ENCODE results near the gene DOCK7. TPM values are rescaled to one million over a fixed set of nuclear protein-coding genes. Genes with fewer than 3 reads are reported as not detected.

Gene DOCK7
- total and polyA plus RNA-seq, 7 donors = 6.5 to 54.8 (median 32.4) TPM

GRCh38 chr1:62561306-62561705, 126.9 kb downstream of the DOCK7 start:
- peaks cover 0 to 24% (median 0%) of the 10 kb centered on the region in 4 donors for H3K36me3 ChIP-seq
- no peak for DNase-seq
- no peaks in the 10 kb centered on the region for H3K4me1 ChIP-seq
- 93 to 95% methylated on average over 2 of the region's 2 CpGs for WGBS, 2 donors
- TF ChIP-seq, protein P1, sequence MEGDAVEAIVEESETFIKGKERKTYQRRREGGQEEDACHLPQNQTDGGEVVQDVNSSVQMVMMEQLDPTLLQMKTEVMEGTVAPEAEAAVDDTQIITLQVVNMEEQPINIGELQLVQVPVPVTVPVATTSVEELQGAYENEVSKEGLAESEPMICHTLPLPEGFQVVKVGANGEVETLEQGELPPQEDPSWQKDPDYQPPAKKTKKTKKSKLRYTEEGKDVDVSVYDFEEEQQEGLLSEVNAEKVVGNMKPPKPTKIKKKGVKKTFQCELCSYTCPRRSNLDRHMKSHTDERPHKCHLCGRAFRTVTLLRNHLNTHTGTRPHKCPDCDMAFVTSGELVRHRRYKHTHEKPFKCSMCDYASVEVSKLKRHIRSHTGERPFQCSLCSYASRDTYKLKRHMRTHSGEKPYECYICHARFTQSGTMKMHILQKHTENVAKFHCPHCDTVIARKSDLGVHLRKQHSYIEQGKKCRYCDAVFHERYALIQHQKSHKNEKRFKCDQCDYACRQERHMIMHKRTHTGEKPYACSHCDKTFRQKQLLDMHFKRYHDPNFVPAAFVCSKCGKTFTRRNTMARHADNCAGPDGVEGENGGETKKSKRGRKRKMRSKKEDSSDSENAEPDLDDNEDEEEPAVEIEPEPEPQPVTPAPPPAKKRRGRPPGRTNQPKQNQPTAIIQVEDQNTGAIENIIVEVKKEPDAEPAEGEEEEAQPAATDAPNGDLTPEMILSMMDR (IDR thresholded peaks at IDR 0.05) = no peak
- TF ChIP-seq EP300 (IDR thresholded peaks at IDR 0.05) (no peak), POLR2A (IDR thresholded peaks at IDR 0.05) (no peak), POLR2AphosphoS5 (IDR thresholded peaks at IDR 0.05) (no peak)
- no peaks in the 10 kb centered on the region for H3K27me3 ChIP-seq
- no peaks in the 10 kb centered on the region for H3K9me3 ChIP-seq
- no peak overlapping the region for H3K27ac ChIP-seq
- intact Hi-C loops (cut with DNase I) = no loop called here
- H3K4me3 ChIP-seq = no peak overlapping the region

DNA sequence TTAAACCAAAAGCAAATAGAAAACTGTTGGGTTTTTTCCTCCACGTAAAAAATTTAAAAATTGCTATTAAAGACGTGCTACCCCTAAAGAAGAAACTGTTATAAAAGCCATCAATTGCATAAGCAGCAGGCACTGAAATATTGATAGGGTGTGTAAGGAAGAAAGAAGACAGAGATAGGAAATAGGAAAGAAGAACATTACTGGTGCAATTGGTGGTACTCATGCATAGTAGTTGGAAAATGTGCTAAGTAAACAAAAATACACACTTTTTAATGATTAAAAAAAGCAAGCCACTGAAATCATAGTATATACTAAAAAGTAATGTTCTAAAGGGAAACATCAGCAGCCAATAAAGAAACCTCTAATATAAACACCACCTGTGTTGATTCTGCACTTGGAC, 143.6 kb downstream of the DOCK7 start:
- intact Hi-C loops (cut with DNase I) = no loop called here
- H3K36me3 ChIP-seq = peaks cover 0 to 33% (median under 1%) of the 10 kb centered on the region in 4 donors
- no peaks in the 10 kb centered on the region for H3K9me3 ChIP-seq
- H3K4me3 ChIP-seq = no peak overlapping the region
- DNase-seq = no peak
- no peaks in the 10 kb centered on the region for H3K27me3 ChIP-seq
- H3K4me1 ChIP-seq = no peaks in the 10 kb centered on the region
- TF ChIP-seq POLR2A (IDR thresholded peaks at IDR 0.05) (no peak), POLR2AphosphoS5 (IDR thresholded peaks at IDR 0.05) (no peak)
- H3K27ac ChIP-seq = no peak overlapping the region
- WGBS, 2 donors = 86 to 91% methylated on average over 2 of the region's 2 CpGs

DNA sequence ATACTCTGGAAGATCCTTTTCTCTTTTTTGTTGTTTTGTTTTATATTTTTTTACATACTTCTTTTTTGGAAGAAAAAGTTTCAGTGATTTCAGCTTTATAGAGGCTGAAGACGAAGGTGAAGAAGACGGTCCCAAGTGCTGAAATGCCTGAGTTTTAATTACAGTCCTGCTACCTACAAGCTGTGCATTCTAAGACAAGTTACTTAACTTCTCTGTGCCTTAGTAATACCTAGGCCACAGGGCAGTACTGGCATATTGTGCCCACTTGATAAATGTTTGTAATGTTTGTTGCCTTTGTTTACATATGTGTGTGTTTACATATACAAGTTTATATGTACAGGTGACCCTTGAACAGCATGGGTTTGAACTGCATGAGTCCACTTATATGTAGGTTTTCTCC, 147.1 kb downstream of the DOCK7 start:
- H3K9me3 ChIP-seq = no peaks in the 10 kb centered on the region
- H3K4me3 ChIP-seq = no peak overlapping the region
- no peak for DNase-seq
- no peaks in the 10 kb centered on the region for H3K27me3 ChIP-seq
- H3K4me1 ChIP-seq = no peaks in the 10 kb centered on the region
- WGBS, 2 donors = 47 to 50% methylated on average over 2 of the region's 2 CpGs
- TF ChIP-seq POLR2AphosphoS5 (IDR thresholded peaks at IDR 0.05) = no peak
- no peak for TF ChIP-seq EP300 (IDR thresholded peaks at IDR 0.05)
- no peak for TF ChIP-seq POLR2A (IDR thresholded peaks at IDR 0.05)
- intact Hi-C loops (cut with DNase I) = no loop called here
- H3K36me3 ChIP-seq = peaks cover 0 to 67% (median 13%) of the 10 kb centered on the region in 4 donors
- H3K27ac ChIP-seq = no peak overlapping the region

GRCh38 chr1:62539028-62539447, 149.1 kb downstream of the DOCK7 start:
- peaks cover 0 to 85% (median 13%) of the 10 kb centered on the region in 4 donors for H3K36me3 ChIP-seq
- 75 to 78% methylated on average over 2 of the region's 2 CpGs for WGBS, 2 donors
- H3K4me1 ChIP-seq = no peaks in the 10 kb centered on the region
- no peak overlapping the region for H3K27ac ChIP-seq
- no peaks in the 10 kb centered on the region for H3K9me3 ChIP-seq
- intact Hi-C loops (cut with DNase I) = no loop called here
- no peak overlapping the region for H3K4me3 ChIP-seq
- DNase-seq = no peak
- H3K27me3 ChIP-seq = no peaks in the 10 kb centered on the region
- TF ChIP-seq, protein P1 (IDR thresholded peaks at IDR 0.05) = no peak
- TF ChIP-seq POLR2A (IDR thresholded peaks at IDR 0.05) = no peak
- no peak for TF ChIP-seq EP300 (IDR thresholded peaks at IDR 0.05)
- no peak for TF ChIP-seq POLR2AphosphoS5 (IDR thresholded peaks at IDR 0.05)

DNA sequence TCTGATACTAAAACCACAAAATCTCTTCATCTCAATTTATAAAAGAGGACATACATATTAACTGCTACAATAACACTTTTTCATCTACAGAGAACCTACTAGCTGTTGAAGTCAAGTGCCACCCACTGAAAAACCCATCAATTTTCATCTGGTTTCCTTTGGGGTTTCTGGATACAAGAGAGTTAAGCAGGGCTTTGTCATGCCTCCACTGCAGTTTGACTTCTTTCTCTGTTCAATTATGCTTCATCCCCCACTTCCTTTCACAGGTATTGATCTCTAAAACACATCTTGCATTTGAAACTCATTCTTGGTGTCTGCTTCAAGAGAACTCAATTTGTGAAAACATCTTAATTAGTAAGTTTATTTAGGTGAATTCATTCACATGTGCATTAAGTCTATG, 151.3 kb downstream of the DOCK7 start:
- Histone ChIP-seq H3K27me3 (no peaks in the 10 kb centered on the region), H3K4me3 (no peak overlapping the region), H3K36me3 (peaks cover 0 to 70% (median 13%) of the 10 kb centered on the region in 4 donors), H3K27ac (no peak overlapping the region), H3K4me1 (no peaks in the 10 kb centered on the region), H3K9me3 (no peaks in the 10 kb centered on the region)
- intact Hi-C loops (cut with DNase I) = no loop called here
- DNase-seq = no peak
- TF ChIP-seq EP300 (IDR thresholded peaks at IDR 0.05) (no peak), POLR2AphosphoS5 (IDR thresholded peaks at IDR 0.05) (no peak), POLR2A (IDR thresholded peaks at IDR 0.05) (no peak)
- TF ChIP-seq, protein P1 (IDR thresholded peaks at IDR 0.05) = no peak
